OCI-LY1 (cell line): ENCODE data around the gene KCNH3.
A peak's percentile ranks its signal among the peaks of the same experiment; 100 is the strongest.

Experiments used
- H2AFZ ChIP-seq: fragments of 200-600 bp; sonication (generic), shearing (Covaris generic); 2 replicates; pipeline ENCODE4 v1.6.0; 2014; ENCODE audit warnings: antibody characterized with exemption, mild to moderate bottlenecking, low read length
- H3F3A ChIP-seq: fragments of 200-600 bp; sonication (generic), shearing (Covaris generic); 2 replicates; pipeline ENCODE4 v1.6.0; 2014; ENCODE audit warnings: mild to moderate bottlenecking, antibody characterized with exemption, low read length, moderate library complexity; ENCODE audit not compliant: insufficient read depth
- H3K27ac ChIP-seq: fragments of 200-600 bp; sonication (generic); 2 replicates; pipeline ENCODE4 v1.5.1; 2014; ENCODE audit warnings: low read length, mixed run types, mild to moderate bottlenecking, low read depth; ENCODE audit not compliant: poor library complexity, severe bottlenecking
- H3K27me3 ChIP-seq: fragments of 200-600 bp; sonication (generic); 2 replicates; pipeline ENCODE4 v1.6.0; 2014; ENCODE audit warnings: antibody characterized with exemption, mild to moderate bottlenecking, low read length, moderate library complexity; ENCODE audit not compliant: insufficient read depth
- H3K36me3 ChIP-seq: fragments of 200-600 bp; sonication (generic); 2 replicates; pipeline ENCODE4 v1.6.1; 2014; ENCODE audit warnings: mild to moderate bottlenecking, antibody characterized with exemption, low read length, moderate library complexity, mixed read lengths; ENCODE audit not compliant: insufficient read depth
- H3K4me1 ChIP-seq: fragments of 200-600 bp; sonication (generic); 2 replicates; pipeline ENCODE4 v1.5.1; 2014; ENCODE audit warnings: mild to moderate bottlenecking, low read length, moderate library complexity; ENCODE audit not compliant: insufficient read depth, severe bottlenecking
- H3K4me2 ChIP-seq: fragments of 200-600 bp; sonication (generic), shearing (Covaris generic); 2 replicates; pipeline ENCODE4 v1.6.1; 2014; ENCODE audit warnings: low read length
- H3K4me3 ChIP-seq: fragments of 200-600 bp; sonication (generic); 2 replicates; pipeline ENCODE4 v1.5.1; 2014; ENCODE audit warnings: low read length, low read depth, mild to moderate bottlenecking, mixed read lengths; ENCODE audit not compliant: poor library complexity, severe bottlenecking
- H3K79me2 ChIP-seq: fragments of 200-600 bp; shearing (Covaris generic); 2 replicates; pipeline ENCODE4 v1.6.1; 2016; ENCODE audit warnings: mixed run types, low read length, mixed read lengths; ENCODE audit not compliant: insufficient read depth
- H3K9ac ChIP-seq: fragments of 200-600 bp; sonication (generic), shearing (Covaris generic); 2 replicates; pipeline ENCODE4 v1.6.1; 2014; ENCODE audit warnings: mild to moderate bottlenecking, low read length, mixed read lengths
- H3K9me2 ChIP-seq: fragments of 200-600 bp; sonication (generic), shearing (Covaris generic); 2 replicates; pipeline ENCODE4 v1.6.1; 2014; ENCODE audit warnings: low read depth, mild to moderate bottlenecking, low read length, mixed read lengths
- H3K9me3 ChIP-seq: fragments of 200-600 bp; shearing (Covaris generic); 2 replicates; pipeline ENCODE4 v1.6.1; 2014; ENCODE audit warnings: low read length, mixed read lengths
- H4K20me1 ChIP-seq: fragments of 200-600 bp; sonication (generic), shearing (Covaris generic); 2 replicates; pipeline ENCODE4 v1.6.0; 2016; ENCODE audit warnings: mild to moderate bottlenecking, low read length; ENCODE audit not compliant: insufficient read depth
- CTCF ChIP-seq: fragments of 200-600 bp; sonication (generic), shearing (Covaris generic); IDR thresholded peaks from 2 replicates; pipeline ENCODE4 v1.5.1; 2017; ENCODE audit warnings: mild to moderate bottlenecking, antibody characterized with exemption, low read length, moderate library complexity, mixed read lengths
- EZH2 ChIP-seq: fragments of 200-600 bp; sonication (generic), shearing (Covaris generic); IDR thresholded peaks from 2 replicates; pipeline ENCODE4 v1.8.0; 2017; ENCODE audit warnings: borderline replicate concordance, mixed run types, mild to moderate bottlenecking, antibody characterized with exemption, low read length, moderate library complexity, mixed read lengths

The KCNH3 gene

GRCh38 chr12:49537752-49538509 is 899 bp upstream of the KCNH3 start:
- Histone ChIP-seq H3K79me2 (no peaks in the 10 kb centered on the region), H4K20me1 (no peaks in the 10 kb centered on the region), H3F3A (no peaks in the 10 kb centered on the region), H3K9me3 (no peaks in the 10 kb centered on the region), H3K4me3 (peak overlapping the region; percentile 49), H3K27ac (no peak overlapping the region), H3K36me3 (no peaks in the 10 kb centered on the region), H3K9ac (no peak overlapping the region; the same call in 1 of the 2 replicates), H3K27me3 (peaks cover 8% of the 10 kb centered on the region), H2AFZ (no peak overlapping the region), H3K9me2 (no peaks in the 10 kb centered on the region), H3K4me2 (peak overlapping the region; percentile 81), H3K4me1 (peaks cover 18% of the 10 kb centered on the region)
- TF ChIP-seq EZH2 (no peak), CTCF (no peak)

DNA sequence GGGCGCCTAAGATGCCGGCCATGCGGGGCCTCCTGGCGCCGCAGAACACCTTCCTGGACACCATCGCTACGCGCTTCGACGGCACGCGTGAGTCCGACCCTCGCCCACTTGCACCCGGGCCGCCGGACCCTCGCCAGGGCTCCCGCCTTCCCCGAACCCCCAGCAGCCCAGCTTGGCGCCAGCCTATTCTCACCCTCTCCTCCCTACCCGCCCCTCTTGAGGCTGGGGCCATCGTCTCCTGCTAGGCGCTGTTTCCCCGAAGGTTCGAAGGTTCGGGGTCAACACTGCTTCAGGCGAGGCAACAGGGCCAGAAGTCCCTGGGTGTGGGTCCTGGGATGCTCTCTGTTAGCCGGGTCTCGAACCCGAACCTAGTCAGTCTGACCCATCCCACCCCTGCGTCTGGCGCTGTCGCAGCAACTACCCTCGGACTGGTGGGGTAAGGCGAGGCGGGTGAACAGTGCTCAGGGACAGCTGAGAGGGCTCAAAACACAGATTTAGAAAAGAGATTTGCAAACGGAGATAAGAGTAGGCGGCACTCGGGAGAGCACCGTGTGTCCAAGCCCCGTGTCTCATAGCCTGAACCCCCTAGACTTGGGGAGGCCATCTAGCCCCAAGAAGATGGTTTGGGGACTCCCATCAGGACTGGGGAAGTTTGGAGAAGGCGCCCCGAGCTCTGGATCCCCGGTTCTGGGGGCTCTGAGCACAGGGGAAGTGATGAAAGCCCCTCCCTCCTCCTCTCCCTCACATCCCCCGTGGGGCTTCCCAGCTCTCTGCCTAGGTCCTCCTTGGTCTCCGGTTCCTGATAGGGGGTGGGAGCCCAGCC is 787 bp downstream of the KCNH3 start:
- H3K4me2 ChIP-seq = no peak overlapping the region
- no peak overlapping the region for H3K9ac ChIP-seq
- no peak overlapping the region for H3K4me3 ChIP-seq

More for the DNA sequence above, 787 bp downstream of the KCNH3 start:
- H4K20me1 ChIP-seq = no peaks in the 10 kb centered on the region
- no peaks in the 10 kb centered on the region for H3K79me2 ChIP-seq
- H3F3A ChIP-seq = no peaks in the 10 kb centered on the region
- no peak overlapping the region for H2AFZ ChIP-seq
- H3K9me2 ChIP-seq = no peaks in the 10 kb centered on the region
- no peak overlapping the region for H3K27ac ChIP-seq
- peaks cover 8% of the 10 kb centered on the region for H3K27me3 ChIP-seq
- TF ChIP-seq CTCF (no peak), EZH2 (no peak)
- H3K36me3 ChIP-seq = no peaks in the 10 kb centered on the region
- no peaks in the 10 kb centered on the region for H3K9me3 ChIP-seq
- H3K4me1 ChIP-seq = peaks cover 18% of the 10 kb centered on the region
